ENCODE measurements around the gene DNAH7.

DNA sequence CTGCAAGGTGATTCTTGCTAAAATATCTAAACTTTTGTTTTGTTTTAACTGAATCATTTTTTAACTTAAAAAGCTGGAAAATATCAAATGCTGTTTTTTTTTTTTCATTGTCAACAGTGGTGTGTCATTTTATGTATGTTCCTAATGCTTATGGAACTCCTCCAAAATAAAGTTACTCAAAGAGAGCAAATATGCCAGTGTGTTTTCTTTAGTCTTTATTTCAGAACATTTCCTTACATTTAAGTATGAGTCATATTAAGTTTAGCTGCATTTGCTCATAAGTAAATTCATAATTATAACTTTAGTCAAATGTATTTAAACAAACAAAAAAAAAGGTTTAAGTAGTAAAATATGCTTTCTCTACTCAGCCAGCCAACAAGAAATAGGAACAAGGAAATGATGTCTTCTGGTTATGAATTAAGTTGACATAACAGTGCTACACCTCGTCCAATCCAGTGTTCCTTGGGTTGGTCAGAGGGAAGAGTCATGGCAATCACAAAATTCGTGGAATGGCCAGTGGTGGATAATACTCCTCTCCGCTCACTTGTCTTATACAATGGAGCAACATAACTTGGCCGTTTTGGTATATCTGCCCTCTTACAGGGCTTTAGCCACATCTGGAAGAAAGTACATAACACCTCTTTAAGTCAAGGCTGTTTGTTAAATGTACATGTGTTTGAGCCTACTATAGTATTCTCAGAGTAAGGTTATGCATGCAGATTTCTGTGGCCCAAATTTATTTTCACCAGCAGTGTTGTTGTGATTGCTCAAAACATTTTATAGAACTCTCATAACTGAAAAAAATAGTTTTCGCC lies 330.9 kb downstream of the DNAH7 start:
- TF ChIP-seq, protein P1, sequence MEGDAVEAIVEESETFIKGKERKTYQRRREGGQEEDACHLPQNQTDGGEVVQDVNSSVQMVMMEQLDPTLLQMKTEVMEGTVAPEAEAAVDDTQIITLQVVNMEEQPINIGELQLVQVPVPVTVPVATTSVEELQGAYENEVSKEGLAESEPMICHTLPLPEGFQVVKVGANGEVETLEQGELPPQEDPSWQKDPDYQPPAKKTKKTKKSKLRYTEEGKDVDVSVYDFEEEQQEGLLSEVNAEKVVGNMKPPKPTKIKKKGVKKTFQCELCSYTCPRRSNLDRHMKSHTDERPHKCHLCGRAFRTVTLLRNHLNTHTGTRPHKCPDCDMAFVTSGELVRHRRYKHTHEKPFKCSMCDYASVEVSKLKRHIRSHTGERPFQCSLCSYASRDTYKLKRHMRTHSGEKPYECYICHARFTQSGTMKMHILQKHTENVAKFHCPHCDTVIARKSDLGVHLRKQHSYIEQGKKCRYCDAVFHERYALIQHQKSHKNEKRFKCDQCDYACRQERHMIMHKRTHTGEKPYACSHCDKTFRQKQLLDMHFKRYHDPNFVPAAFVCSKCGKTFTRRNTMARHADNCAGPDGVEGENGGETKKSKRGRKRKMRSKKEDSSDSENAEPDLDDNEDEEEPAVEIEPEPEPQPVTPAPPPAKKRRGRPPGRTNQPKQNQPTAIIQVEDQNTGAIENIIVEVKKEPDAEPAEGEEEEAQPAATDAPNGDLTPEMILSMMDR (IDR thresholded peaks at IDR 0.05): no peak
- TF ChIP-seq EZH2 (IDR thresholded peaks at IDR 0.05; ENCODE audit: borderline replicate concordance, insufficient read depth, low read depth, low read length, poor library complexity, severe bottlenecking): no peak
